Panc1 (cell line): ENCODE data around the gene NAA25. TPM values are rescaled to one million over a fixed set of nuclear protein-coding genes. Genes with fewer than 3 reads are reported as not detected.

Experiments used
- ATAC-seq: fragments of 200-7000 bp; cut with Tn5 transposase; 2 replicates; pipeline ENCODE4 v1.9.1; 2020; ENCODE audit warnings: mild to moderate bottlenecking, moderate library complexity
- BruUV-seq: library from RNA; stranded (reverse); fragments of 400-500 nt; replicated peaks from 2 replicates; lab custom pipeline; 2021; lab: Mats Ljungman, UMichigan
- CTCF ChIA-PET: fragments of 300-600 bp; sonication (Branson Sonifier 250); formaldehyde crosslinking; loops from one replicate; lab custom pipeline; 2022; ENCODE audit warnings: antibody characterized with exemption; lab: Charles Lee
- POLR2A ChIA-PET: fragments of 300-600 bp; sonication (Branson Sonifier 250); formaldehyde crosslinking; loops from one replicate; lab custom pipeline; 2022; ENCODE audit warnings: antibody characterized with exemption; lab: Charles Lee
- DNase-seq: peaks from one replicate; pipeline ENCODE4 v3.0.0-alpha.2; 2010; ENCODE audit warnings: low read depth, low spot score
- H3K27ac ChIP-seq: 2 replicates; pipeline ENCODE4 v1.5.1; 2011; ENCODE audit warnings: mild to moderate bottlenecking, low read length, inconsistent platforms
- H3K27me3 ChIP-seq: fragments of 200-500 bp; sonication (Bioruptor generic); 2 replicates; pipeline ENCODE4 v1.6.0; 2014; ENCODE audit warnings: low read length, inconsistent platforms; ENCODE audit not compliant: control insufficient read depth, insufficient read depth
- H3K36me3 ChIP-seq: fragments of 200-500 bp; sonication (Bioruptor generic); 2 replicates; pipeline ENCODE4 v1.5.1; 2014; ENCODE audit warnings: inconsistent platforms, mild to moderate bottlenecking, low read length, moderate library complexity; ENCODE audit not compliant: control insufficient read depth, insufficient read depth
- H3K4me1 ChIP-seq: 2 replicates; pipeline ENCODE4 v1.5.1; 2011; ENCODE audit warnings: inconsistent platforms, mild to moderate bottlenecking, low read length, moderate library complexity; ENCODE audit not compliant: control insufficient read depth, insufficient read depth
- H3K4me3 ChIP-seq, 2 experiments: 2 replicates each; pipeline ENCODE4 v1.5.1; 2011 to 2012; ENCODE audit warnings: low read depth in 2 of 2, low read length in 2 of 2, mild to moderate bottlenecking in 2 of 2, inconsistent platforms in 1 of 2, moderate library complexity in 1 of 2
- H3K9me3 ChIP-seq: fragments of 200-500 bp; sonication (Bioruptor generic); 2 replicates; pipeline ENCODE4 v1.5.1; 2014; ENCODE audit warnings: low read depth, mild to moderate bottlenecking, inconsistent platforms, low read length, moderate library complexity; ENCODE audit not compliant: control insufficient read depth, insufficient read depth
- POLR2AphosphoS5 ChIP-seq: IDR thresholded peaks from 2 replicates; pipeline ENCODE4 v1.6.1; 2012; ENCODE audit warnings: mild to moderate bottlenecking, low read depth, low read length, moderate library complexity
- SIN3A ChIP-seq: IDR thresholded peaks from 2 replicates; pipeline ENCODE4 v1.6.1; 2012; ENCODE audit warnings: low read depth, mild to moderate bottlenecking, low read length, moderate library complexity, borderline replicate concordance; ENCODE audit not compliant: insufficient read depth
- TCF7L2 ChIP-seq: IDR thresholded peaks from 2 replicates; pipeline ENCODE4 v1.6.1; 2011; ENCODE audit warnings: mild to moderate bottlenecking, low read depth, low read length, inconsistent platforms
- in situ Hi-C: cut with HindIII; loops from 2 replicates; pipeline ENCODE4 v1.10.0; 2016; ENCODE audit warnings: low sequenced_read_pairs, low pct_unique_long_range_greater_than_20kb
- intact Hi-C: fragments of 100-400 bp; cut with micrococcal nuclease; formaldehyde crosslinking; loops from one replicate; pipeline ENCODE4 v1.10.0; 2022; ENCODE audit not compliant: unreplicated experiment
- total RNA-seq: library from RNA; stranded (reverse); gene quantifications from one replicate; pipeline ENCODE4 v1.2.1, GENCODE V29; 2021; ENCODE audit not compliant: unreplicated experiment
- TF ChIP-seq, protein P1 (sequence below): fragments of 450-650 bp; IDR thresholded peaks from 2 replicates; pipeline ENCODE4 v1.5.1; 2017; ENCODE audit warnings: mild to moderate bottlenecking
- TF ChIP-seq, protein P2 (sequence below), 2 experiments: IDR thresholded peaks; 2 replicates each; pipeline ENCODE4 v1.6.1; 2011 to 2012; ENCODE audit warnings: low read depth in 2 of 2, control low read depth in 1 of 2, low read length in 1 of 2, mild to moderate bottlenecking in 1 of 2, moderate library complexity in 1 of 2; ENCODE audit not compliant: insufficient read depth in 1 of 2

Gene NAA25
- total RNA-seq, 1 experiment from 2014 or later, result 32.2 TPM

DNA sequence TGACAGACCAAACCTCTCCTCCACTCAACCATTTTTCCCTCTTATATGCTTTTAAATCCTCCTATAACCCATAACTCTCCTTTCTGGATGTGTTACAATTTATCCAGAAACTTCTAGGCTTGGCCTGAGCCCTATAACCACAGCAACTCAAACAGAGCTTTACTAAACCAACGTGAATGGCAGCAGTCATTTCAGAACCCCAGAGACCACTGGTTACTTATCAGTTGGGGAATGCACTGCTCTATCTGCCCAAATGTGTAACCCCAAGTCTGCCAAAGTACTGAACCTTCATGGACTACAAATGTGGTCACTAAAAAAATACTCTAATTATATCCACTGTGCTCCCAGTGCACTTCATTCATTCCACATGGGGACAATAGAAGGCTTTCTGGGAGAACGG, 42.0 kb downstream of the NAA25 start:
- TF ChIP-seq, protein P1, sequence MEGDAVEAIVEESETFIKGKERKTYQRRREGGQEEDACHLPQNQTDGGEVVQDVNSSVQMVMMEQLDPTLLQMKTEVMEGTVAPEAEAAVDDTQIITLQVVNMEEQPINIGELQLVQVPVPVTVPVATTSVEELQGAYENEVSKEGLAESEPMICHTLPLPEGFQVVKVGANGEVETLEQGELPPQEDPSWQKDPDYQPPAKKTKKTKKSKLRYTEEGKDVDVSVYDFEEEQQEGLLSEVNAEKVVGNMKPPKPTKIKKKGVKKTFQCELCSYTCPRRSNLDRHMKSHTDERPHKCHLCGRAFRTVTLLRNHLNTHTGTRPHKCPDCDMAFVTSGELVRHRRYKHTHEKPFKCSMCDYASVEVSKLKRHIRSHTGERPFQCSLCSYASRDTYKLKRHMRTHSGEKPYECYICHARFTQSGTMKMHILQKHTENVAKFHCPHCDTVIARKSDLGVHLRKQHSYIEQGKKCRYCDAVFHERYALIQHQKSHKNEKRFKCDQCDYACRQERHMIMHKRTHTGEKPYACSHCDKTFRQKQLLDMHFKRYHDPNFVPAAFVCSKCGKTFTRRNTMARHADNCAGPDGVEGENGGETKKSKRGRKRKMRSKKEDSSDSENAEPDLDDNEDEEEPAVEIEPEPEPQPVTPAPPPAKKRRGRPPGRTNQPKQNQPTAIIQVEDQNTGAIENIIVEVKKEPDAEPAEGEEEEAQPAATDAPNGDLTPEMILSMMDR, result no peak
- TF ChIP-seq, protein P2, sequence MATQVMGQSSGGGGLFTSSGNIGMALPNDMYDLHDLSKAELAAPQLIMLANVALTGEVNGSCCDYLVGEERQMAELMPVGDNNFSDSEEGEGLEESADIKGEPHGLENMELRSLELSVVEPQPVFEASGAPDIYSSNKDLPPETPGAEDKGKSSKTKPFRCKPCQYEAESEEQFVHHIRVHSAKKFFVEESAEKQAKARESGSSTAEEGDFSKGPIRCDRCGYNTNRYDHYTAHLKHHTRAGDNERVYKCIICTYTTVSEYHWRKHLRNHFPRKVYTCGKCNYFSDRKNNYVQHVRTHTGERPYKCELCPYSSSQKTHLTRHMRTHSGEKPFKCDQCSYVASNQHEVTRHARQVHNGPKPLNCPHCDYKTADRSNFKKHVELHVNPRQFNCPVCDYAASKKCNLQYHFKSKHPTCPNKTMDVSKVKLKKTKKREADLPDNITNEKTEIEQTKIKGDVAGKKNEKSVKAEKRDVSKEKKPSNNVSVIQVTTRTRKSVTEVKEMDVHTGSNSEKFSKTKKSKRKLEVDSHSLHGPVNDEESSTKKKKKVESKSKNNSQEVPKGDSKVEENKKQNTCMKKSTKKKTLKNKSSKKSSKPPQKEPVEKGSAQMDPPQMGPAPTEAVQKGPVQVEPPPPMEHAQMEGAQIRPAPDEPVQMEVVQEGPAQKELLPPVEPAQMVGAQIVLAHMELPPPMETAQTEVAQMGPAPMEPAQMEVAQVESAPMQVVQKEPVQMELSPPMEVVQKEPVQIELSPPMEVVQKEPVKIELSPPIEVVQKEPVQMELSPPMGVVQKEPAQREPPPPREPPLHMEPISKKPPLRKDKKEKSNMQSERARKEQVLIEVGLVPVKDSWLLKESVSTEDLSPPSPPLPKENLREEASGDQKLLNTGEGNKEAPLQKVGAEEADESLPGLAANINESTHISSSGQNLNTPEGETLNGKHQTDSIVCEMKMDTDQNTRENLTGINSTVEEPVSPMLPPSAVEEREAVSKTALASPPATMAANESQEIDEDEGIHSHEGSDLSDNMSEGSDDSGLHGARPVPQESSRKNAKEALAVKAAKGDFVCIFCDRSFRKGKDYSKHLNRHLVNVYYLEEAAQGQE (IDR thresholded peaks at IDR 0.05; ENCODE audit: insufficient read depth in 1 of 2, low read depth in 2 of 2, low read length in 1 of 2), result no peak
- TF ChIP-seq TCF7L2 (no peak), POLR2AphosphoS5 (no peak), SIN3A (no peak)
- ATAC-seq (no peak), DNase-seq (no peak)
- in situ Hi-C loops, result no loop called here
- ChIA-PET CTCF (no interaction called here), POLR2A (no interaction called here)
- H3K27ac ChIP-seq, result no peak overlapping the region
- H3K27me3 ChIP-seq, result no peaks in the 10 kb centered on the region
- no peaks in the 10 kb centered on the region for H3K9me3 ChIP-seq
- no peaks in the 10 kb centered on the region for H3K4me1 ChIP-seq
- BruUV-seq, result no TSS peak
- intact Hi-C loops, result no loop called here
- H3K36me3 ChIP-seq, result peaks cover 33% of the 10 kb centered on the region
- H3K4me3 ChIP-seq, result no peak overlapping the region

DNA sequence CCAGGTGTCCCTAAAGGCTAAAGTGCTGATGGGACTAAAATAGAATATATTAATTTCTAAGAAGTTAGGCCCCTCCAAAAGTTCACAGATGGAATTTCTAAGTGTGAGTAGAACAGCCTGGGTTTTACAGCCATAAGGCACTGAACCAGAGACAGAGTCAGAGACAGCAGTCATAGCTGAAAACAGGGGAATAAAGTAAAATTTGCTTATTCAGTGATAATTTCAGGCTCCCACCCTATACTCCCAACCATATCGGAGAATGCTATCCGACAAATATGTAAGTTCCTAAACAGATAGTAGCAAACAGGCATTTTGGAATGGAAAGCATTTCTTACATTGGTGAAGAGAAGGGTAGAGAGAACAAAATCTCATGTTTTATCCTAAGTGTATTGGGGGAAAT, 45.3 kb downstream of the NAA25 start:
- in situ Hi-C loops, result no loop called here
- TF ChIP-seq, protein P1, result no peak
- TF ChIP-seq TCF7L2 (no peak), SIN3A (no peak), POLR2AphosphoS5 (no peak)
- TF ChIP-seq, protein P2 (IDR thresholded peaks at IDR 0.05; ENCODE audit: insufficient read depth in 1 of 2, low read depth in 2 of 2, low read length in 1 of 2), result no peak
- intact Hi-C loops, result no loop called here
- CTCF ChIA-PET, result no interaction called here
- no peak overlapping the region for H3K27ac ChIP-seq
- no peaks in the 10 kb centered on the region for H3K27me3 ChIP-seq
- TSS peak; percentile 50 for BruUV-seq
- POLR2A ChIA-PET, result no interaction called here
- ATAC-seq (no peak), DNase-seq (no peak)
- no peak overlapping the region for H3K4me3 ChIP-seq
- H3K9me3 ChIP-seq, result no peaks in the 10 kb centered on the region
- peaks cover 38% of the 10 kb centered on the region for H3K36me3 ChIP-seq
- H3K4me1 ChIP-seq, result no peaks in the 10 kb centered on the region
